Right lobe of liver (tissue), 4 donors: ENCODE data around the gene PIK3R3.

Source experiments
- CTCF ChIP-seq, 4 donors: fragments of 200-600 bp in 3 of 4; fragments of 450-650 bp in 1 of 4; IDR thresholded peaks; one replicate each; pipeline versions ENCODE4 v1.5.1 to v1.8.0; 2016 to 2022; ENCODE audit warnings: antibody characterized with exemption in 4 of 4, mild to moderate bottlenecking in 2 of 4
- POLR2A ChIP-seq: fragments of 450-650 bp; IDR thresholded peaks from one replicate; pipeline ENCODE4 v1.6.1; 2017; ENCODE audit warnings: antibody characterized with exemption, mild to moderate bottlenecking
- donor health status: DM: no; HTN: no; CAD: no.
- donor health status: DM: no; HTN: no; CAD: no.
- donor health status: DM: no; HTN: yes; CAD: no.

- no peak for TF ChIP-seq CTCF (IDR thresholded peaks at IDR 0.05)
- TF ChIP-seq POLR2A: no peak
Measured at GRCh38 chr1:46062651-46063319, 69.6 kb downstream of the PIK3R3 start.
